ENCODE data around the gene RAB33B. TPM values are rescaled to one million over a fixed set of nuclear protein-coding genes. Genes with fewer than 3 reads are reported as not detected.
A peak's percentile ranks its signal among the peaks of the same experiment; 100 is the strongest.

RAB33B gene
- total RNA-seq, 1 donor from 2014 or later = 14.4 TPM

DNA sequence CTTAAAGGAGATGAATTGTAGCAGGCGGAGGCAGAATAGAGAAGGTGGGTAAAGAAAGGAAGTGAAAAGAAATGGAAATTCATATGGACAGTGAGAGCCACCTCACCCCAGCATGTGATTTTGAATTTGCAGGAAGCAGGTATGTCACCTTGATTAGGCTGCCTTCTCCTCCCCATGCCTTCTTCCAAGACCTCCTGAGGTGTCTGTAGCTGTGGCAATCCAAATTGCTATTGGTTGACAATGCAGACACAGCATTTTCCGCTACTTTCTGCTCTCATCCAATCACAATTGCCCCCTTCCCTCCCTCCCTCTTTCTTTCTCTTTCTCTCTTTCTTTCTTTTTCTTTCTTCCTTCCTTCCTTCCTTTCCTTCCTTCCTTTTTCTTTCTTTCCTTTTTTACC lies 38.5 kb downstream of the RAB33B start:
- Histone ChIP-seq H3K4me2 (no peak overlapping the region), H4K20me1 (ENCODE audit: low read depth) (no peaks in the 10 kb centered on the region), H3K36me3 (no peaks in the 10 kb centered on the region), H3K4me3 (no peak overlapping the region), H2AFZ (replicated peaks) (no peak overlapping the region), H3K27ac (no peak overlapping the region), H3F3A (ENCODE audit: low read depth) (no peaks in the 10 kb centered on the region), H3K9ac (no peak overlapping the region), H3K79me2 (ENCODE audit: low read depth) (no peaks in the 10 kb centered on the region), H3K4me1 (no peaks in the 10 kb centered on the region), H3K9me3 (ENCODE audit: low read depth) (no peaks in the 10 kb centered on the region), H3K27me3 (no peaks in the 10 kb centered on the region)
- H3K27ac Mint-ChIP-seq = no peak overlapping the region
- peaks cover 8% of the 10 kb centered on the region for H3K9me3 Mint-ChIP-seq
- no peak overlapping the region for H3K4me3 Mint-ChIP-seq
- DNase-seq (ENCODE audit: low spot score) = no peak
- peaks cover 5% of the 10 kb centered on the region for H3K27me3 Mint-ChIP-seq (ENCODE audit: insufficient read depth, low read depth)
- TF ChIP-seq EZH2 (IDR thresholded peaks at IDR 0.05) (no peak), EZH2phosphoT487 (IDR thresholded peaks at IDR 0.05) (no peak)
- TF ChIP-seq, protein P1, sequence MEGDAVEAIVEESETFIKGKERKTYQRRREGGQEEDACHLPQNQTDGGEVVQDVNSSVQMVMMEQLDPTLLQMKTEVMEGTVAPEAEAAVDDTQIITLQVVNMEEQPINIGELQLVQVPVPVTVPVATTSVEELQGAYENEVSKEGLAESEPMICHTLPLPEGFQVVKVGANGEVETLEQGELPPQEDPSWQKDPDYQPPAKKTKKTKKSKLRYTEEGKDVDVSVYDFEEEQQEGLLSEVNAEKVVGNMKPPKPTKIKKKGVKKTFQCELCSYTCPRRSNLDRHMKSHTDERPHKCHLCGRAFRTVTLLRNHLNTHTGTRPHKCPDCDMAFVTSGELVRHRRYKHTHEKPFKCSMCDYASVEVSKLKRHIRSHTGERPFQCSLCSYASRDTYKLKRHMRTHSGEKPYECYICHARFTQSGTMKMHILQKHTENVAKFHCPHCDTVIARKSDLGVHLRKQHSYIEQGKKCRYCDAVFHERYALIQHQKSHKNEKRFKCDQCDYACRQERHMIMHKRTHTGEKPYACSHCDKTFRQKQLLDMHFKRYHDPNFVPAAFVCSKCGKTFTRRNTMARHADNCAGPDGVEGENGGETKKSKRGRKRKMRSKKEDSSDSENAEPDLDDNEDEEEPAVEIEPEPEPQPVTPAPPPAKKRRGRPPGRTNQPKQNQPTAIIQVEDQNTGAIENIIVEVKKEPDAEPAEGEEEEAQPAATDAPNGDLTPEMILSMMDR (IDR thresholded peaks at IDR 0.05) = no peak
- H3K36me3 Mint-ChIP-seq = no peaks in the 10 kb centered on the region
- H3K4me1 Mint-ChIP-seq = no peaks in the 10 kb centered on the region

DNA sequence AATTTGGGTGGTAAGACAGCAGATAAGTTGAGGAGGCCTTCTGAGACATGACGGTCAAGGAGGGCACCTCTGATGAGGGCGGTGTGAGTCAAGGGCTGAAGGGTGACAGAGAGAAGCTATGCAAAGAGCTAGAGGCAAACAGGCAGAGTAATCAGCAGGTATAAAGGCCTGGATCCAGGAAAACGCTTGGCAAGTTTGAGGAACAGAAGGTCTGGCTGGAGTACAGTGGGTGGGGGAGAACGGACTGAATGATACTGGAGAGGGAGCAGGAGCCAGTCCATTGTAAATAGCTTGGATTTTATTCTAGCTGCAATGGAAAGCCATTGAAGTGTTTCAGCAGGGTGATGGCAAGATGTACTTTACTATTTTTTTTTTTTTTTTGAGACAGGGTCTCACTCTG lies 39.3 kb downstream of the RAB33B start:
- Mint-ChIP-seq H3K4me1 (no peaks in the 10 kb centered on the region), H3K27me3 (ENCODE audit: insufficient read depth, low read depth) (peaks cover 5% of the 10 kb centered on the region), H3K36me3 (no peaks in the 10 kb centered on the region), H3K4me3 (no peak overlapping the region), H3K9me3 (peaks cover 8% of the 10 kb centered on the region), H3K27ac (no peak overlapping the region)
- Histone ChIP-seq H3F3A (ENCODE audit: low read depth) (no peaks in the 10 kb centered on the region), H3K79me2 (ENCODE audit: low read depth) (no peaks in the 10 kb centered on the region), H3K27ac (no peak overlapping the region), H3K27me3 (no peaks in the 10 kb centered on the region), H4K20me1 (ENCODE audit: low read depth) (no peaks in the 10 kb centered on the region), H3K4me1 (no peaks in the 10 kb centered on the region), H3K4me2 (no peak overlapping the region), H2AFZ (replicated peaks) (peak overlapping the region; percentile 12), H3K9ac (no peak overlapping the region), H3K4me3 (no peak overlapping the region), H3K9me3 (ENCODE audit: low read depth) (no peaks in the 10 kb centered on the region), H3K36me3 (no peaks in the 10 kb centered on the region)
- TF ChIP-seq, protein P1 (IDR thresholded peaks at IDR 0.05) = no peak
- TF ChIP-seq EZH2phosphoT487 (IDR thresholded peaks at IDR 0.05) = no peak
- no peak for TF ChIP-seq EZH2 (IDR thresholded peaks at IDR 0.05)
- DNase-seq (ENCODE audit: low spot score) = no peak

DNA sequence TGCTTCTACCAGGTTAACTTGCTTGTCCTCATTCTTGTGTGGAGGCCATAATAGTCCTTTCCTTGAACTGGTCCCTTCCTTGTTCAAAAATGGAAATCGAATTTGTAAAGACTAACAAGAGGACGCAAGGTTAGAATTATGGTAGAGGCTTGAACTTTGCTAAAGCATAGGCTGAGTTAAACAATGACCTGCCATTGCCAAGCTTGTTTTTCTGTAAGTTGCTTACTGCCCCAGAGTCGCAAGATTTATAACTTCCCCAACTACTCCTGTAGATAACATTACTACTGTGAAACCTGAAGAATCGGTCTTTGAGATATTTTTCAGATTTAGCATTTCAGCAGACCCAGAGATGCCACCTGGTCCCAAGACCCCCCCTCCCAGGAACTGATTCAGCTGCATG lies 45.3 kb downstream of the RAB33B start:
- no peak for DNase-seq (ENCODE audit: low spot score)
- H3K4me3 Mint-ChIP-seq = no peak overlapping the region
- peaks cover under 1% of the 10 kb centered on the region for H3K9me3 Mint-ChIP-seq
- Histone ChIP-seq H4K20me1 (ENCODE audit: low read depth) (no peaks in the 10 kb centered on the region), H3F3A (ENCODE audit: low read depth) (no peaks in the 10 kb centered on the region), H3K9ac (no peak overlapping the region), H3K4me3 (no peak overlapping the region), H3K27ac (no peak overlapping the region), H3K27me3 (no peaks in the 10 kb centered on the region), H3K4me1 (no peaks in the 10 kb centered on the region), H3K4me2 (no peak overlapping the region), H2AFZ (replicated peaks) (no peak overlapping the region), H3K36me3 (no peaks in the 10 kb centered on the region), H3K9me3 (ENCODE audit: low read depth) (no peaks in the 10 kb centered on the region), H3K79me2 (ENCODE audit: low read depth) (no peaks in the 10 kb centered on the region)
- peaks cover 14% of the 10 kb centered on the region for H3K4me1 Mint-ChIP-seq
- TF ChIP-seq EZH2phosphoT487 (IDR thresholded peaks at IDR 0.05) (no peak), EZH2 (IDR thresholded peaks at IDR 0.05) (no peak)
- TF ChIP-seq, protein P1 (IDR thresholded peaks at IDR 0.05) = no peak
- peaks cover 4% of the 10 kb centered on the region for H3K27me3 Mint-ChIP-seq (ENCODE audit: insufficient read depth, low read depth)
- H3K27ac Mint-ChIP-seq = no peak overlapping the region
- H3K36me3 Mint-ChIP-seq = peaks cover 2% of the 10 kb centered on the region
